GM19372 (cell line): ENCODE data around the gene BRD2.
A peak's percentile ranks its signal among the peaks of the same experiment; 100 is the strongest.

ENCODE experiments used
- ATAC-seq: cut with Tn5 transposase; IDR thresholded peaks from one replicate; pipeline ENCODE4 v1.9.1; 2021; ENCODE audit warnings: mild to moderate bottlenecking, low read depth, moderate library complexity; ENCODE audit not compliant: unreplicated experiment

The BRD2 gene

DNA sequence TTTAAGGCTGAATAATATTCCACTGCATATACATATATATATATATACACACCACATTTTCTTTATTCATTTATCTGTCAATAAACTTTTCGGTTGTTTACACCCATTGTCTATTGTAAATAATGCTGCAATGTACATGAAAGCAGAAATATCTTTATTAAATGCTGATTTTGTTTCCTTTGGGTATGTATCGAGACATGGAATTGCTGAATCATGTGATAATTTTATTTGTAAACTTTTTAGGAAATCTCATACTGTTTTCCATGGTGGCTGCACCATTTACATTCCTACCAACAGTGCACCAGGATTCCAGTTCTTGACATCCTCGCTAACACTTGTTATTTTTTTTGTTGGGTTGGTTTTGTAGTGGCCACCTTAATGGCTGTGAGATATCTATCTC is 55.1 kb downstream of the BRD2 start:
- ATAC-seq, result no peak

DNA sequence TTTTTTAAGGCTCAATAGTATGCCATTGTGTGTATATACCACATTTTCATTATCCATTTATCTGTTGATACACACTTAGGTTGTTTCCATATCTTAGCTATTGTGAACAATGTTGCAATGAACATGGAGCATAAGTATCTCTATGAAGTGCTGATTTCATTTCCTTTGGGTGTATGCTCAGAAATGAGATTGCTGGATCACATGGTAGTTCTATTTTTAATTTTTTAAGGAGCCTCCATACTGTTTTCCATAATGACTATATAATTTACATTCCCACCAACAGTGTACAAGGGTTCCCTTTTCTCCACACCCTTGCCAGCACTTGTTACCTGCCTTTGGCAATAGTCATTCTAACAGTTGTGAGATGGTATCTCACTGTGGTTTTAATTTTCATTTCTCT is 56.1 kb downstream of the BRD2 start:
- no peak for ATAC-seq

DNA sequence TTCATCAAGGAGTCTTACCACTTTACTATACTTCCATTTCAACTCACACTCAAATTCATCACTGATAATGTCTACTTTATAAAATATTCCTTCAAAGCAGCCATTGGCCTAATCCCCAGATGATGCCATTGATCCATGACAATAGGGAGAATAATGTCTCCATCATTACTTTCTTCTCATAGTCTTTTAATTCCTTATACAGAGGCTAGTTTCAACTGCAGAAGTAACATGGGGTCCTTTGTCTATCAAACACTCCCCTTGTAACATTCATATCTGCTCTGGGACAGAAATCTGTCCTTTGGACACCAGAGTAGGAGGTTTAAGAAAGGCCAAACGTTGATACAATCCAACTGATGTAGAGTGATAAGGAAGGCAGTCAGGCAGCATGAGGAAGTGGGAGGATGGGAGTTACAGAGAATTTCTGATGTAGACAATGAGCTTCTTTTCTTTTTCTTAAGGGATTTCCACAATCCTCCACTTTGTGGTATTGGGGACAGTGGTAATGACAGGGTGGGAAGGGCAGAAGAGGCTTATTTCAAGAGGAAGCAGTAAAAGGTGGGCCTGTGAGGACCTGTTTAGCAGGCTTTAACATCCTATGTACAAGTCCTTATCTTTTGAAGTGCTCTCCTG is 59.9 kb downstream of the BRD2 start:
- ATAC-seq, result no peak

DNA sequence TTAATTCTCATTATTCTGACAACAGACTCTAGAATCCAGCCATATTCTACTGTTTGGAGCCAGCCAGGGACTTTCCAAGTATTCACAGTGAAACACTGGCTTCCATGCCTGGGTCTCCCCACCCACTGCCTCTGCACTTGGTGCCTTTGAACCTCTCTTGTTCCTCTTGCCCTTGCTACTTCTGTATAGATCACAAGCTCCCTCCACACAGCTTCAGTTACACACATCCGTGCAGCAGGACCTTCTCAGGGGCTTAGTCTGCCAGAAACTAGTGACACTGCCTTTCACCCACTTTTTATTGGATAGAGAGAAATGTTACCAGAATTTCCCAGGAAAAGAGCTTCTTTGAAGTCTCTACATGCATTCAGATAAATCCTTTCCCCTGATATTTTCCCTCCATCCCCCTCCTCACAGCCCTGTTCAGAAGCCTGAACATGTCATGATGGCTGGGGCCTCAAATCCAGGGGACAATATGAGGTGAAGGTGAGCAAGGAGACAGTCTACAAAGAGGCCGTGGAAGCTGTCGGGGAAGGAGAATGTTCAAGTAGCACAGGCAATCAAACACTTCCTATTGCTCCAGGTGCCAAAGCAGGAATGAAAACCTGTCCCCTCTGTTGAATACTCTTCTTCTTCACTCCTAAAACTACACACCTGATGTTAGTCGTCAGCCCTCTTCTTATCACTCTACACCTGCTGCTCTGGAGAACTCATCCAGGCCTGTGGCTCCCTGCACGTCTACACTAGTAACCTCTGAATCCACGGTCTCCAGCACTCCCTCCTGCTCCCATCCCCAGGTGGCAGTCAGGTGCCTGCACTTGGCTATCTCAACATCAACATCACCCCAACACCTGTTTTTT is 61.2 kb downstream of the BRD2 start:
- peak; percentile 66 for ATAC-seq

DNA sequence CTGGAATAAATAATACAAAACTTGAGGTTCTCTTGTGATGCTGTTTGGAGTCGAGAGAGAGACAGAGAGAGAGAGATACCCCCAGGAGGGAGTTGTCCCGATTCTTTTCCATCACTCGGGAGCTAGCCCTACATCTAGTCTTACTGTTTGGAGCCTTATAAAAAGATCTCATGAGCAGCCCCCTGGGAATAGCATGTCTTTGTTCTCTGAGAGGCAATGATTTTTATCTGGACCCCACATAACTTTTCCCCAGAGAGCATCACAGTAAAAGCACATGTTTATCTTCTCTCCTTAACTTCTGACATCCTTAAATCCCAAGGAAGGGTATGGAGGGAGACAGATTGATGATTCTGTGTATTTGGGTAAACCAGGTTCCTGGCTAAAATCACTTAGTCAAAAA is 61.9 kb downstream of the BRD2 start:
- ATAC-seq, result no peak
